Keratinocyte (primary cell): Measurements from ENCODE around the gene PSMD14. TPM values are rescaled to one million over a fixed set of nuclear protein-coding genes. Genes with fewer than 3 reads are reported as not detected.
"Not testable (repeated sequence)": the region's sequence is repeated elsewhere in the genome, so short reads cannot be mapped to it uniquely, and the experiment has no call there.

ENCODE experiments used
- DNase-seq: peaks from one replicate; pipeline ENCODE4 v3.0.0-alpha.2; 2011; ENCODE audit warnings: low read depth, missing footprints, low spot score
- FAIRE-seq: peaks from 2 replicates; lab custom pipeline; 2011; peaks lifted over from hg19 to GRCh38; lab: Jason Lieb, UNC
- H2AFZ ChIP-seq: 2 replicates; pipeline ENCODE4 v1.6.0; 2012; ENCODE audit warnings: low read length, control low read depth, inconsistent platforms; ENCODE audit not compliant: control insufficient read depth
- H3K27ac ChIP-seq: 2 replicates; pipeline ENCODE4 v1.5.1; 2011; ENCODE audit warnings: low read length; ENCODE audit not compliant: control insufficient read depth, insufficient read depth
- H3K27me3 ChIP-seq: 3 replicates; pipeline ENCODE4 v1.6.0; 2011; ENCODE audit warnings: low read length; ENCODE audit not compliant: control insufficient read depth, insufficient read depth; ENCODE audit errors: extremely low read depth
- H3K36me3 ChIP-seq, 2 experiments: 2 replicates in 1 of 2; 3 replicates in 1 of 2; pipeline ENCODE4 v1.5.1; 2011; ENCODE audit warnings: low read length in 2 of 2, mild to moderate bottlenecking in 1 of 2; ENCODE audit not compliant: control insufficient read depth in 2 of 2, insufficient read depth in 2 of 2; ENCODE audit errors: extremely low read depth in 1 of 2
- H3K4me1 ChIP-seq: 3 replicates; pipeline ENCODE4 v1.5.1; 2011; ENCODE audit warnings: low read length; ENCODE audit not compliant: control insufficient read depth, insufficient read depth; ENCODE audit errors: extremely low read depth
- H3K4me2 ChIP-seq: 3 replicates; pipeline ENCODE4 v1.6.0; 2011; ENCODE audit warnings: low read depth, low read length; ENCODE audit not compliant: control insufficient read depth, insufficient read depth; ENCODE audit errors: extremely low read depth
- H3K4me3 ChIP-seq, 3 experiments: fragments of 200-600 bp in 1 of 3; sonication (generic) in 1 of 3; 2 replicates in 2 of 3; 3 replicates in 1 of 3; pipeline ENCODE4 v1.5.1; 2011 to 2016; ENCODE audit warnings: low read length in 3 of 3, mild to moderate bottlenecking in 3 of 3, control low read depth in 2 of 3, inconsistent platforms in 1 of 3, low read depth in 1 of 3, mixed read lengths in 1 of 3, mixed run types in 1 of 3, moderate library complexity in 1 of 3; ENCODE audit not compliant: control insufficient read depth in 2 of 3, insufficient read depth in 2 of 3; ENCODE audit errors: extremely low read depth in 1 of 3
- H3K79me2 ChIP-seq: 2 replicates; pipeline ENCODE4 v1.6.0; 2012; ENCODE audit warnings: low read length; ENCODE audit not compliant: control insufficient read depth, insufficient read depth
- H3K9ac ChIP-seq: 3 replicates; pipeline ENCODE4 v1.6.0; 2011; ENCODE audit warnings: low read length; ENCODE audit not compliant: control insufficient read depth, insufficient read depth; ENCODE audit errors: extremely low read depth
- H3K9me1 ChIP-seq: 3 replicates; pipeline ENCODE4 v1.6.0; 2011; ENCODE audit warnings: low read length; ENCODE audit not compliant: control insufficient read depth, insufficient read depth; ENCODE audit errors: extremely low read depth
- H3K9me3 ChIP-seq: 2 replicates; pipeline ENCODE4 v1.5.1; 2012; ENCODE audit warnings: low read depth, low read length; ENCODE audit not compliant: control insufficient read depth
- H4K20me1 ChIP-seq: 3 replicates; pipeline ENCODE4 v1.6.0; 2011; ENCODE audit warnings: low read length; ENCODE audit not compliant: control insufficient read depth, insufficient read depth; ENCODE audit errors: extremely low read depth
- dilution Hi-C: fragments of 300-500 bp; cut with MboI; formaldehyde crosslinking; loops from one replicate; pipeline ENCODE4 v1.7.0; 2020; ENCODE audit warnings: low sequenced_read_pairs; ENCODE audit not compliant: extremely low pct_ligation_motif_present
- polyA plus RNA-seq, 5 experiments: library from polyadenylated mRNA; depleted of rRNA in 3 of 5; stranded (reverse) in 3 of 5; stranded (forward) in 1 of 5; unstranded in 1 of 5; fragments of >200 nt; gene quantifications; 1 replicate in 1 of 5; 2 replicates in 3 of 5; 3 replicates in 1 of 5; pipeline versions ENCODE4 v1.2.1 to v1.2.3, GENCODE V29; 2011 to 2012; ENCODE audit warnings: missing spikeins in 2 of 5, low read depth in 1 of 5, low replicate concordance in 1 of 5

Gene PSMD14
- polyA plus RNA-seq, 1 donor (not counting 4 experiments of a cell fraction or from before 2014, with no cell fraction given) = 136 TPM

DNA sequence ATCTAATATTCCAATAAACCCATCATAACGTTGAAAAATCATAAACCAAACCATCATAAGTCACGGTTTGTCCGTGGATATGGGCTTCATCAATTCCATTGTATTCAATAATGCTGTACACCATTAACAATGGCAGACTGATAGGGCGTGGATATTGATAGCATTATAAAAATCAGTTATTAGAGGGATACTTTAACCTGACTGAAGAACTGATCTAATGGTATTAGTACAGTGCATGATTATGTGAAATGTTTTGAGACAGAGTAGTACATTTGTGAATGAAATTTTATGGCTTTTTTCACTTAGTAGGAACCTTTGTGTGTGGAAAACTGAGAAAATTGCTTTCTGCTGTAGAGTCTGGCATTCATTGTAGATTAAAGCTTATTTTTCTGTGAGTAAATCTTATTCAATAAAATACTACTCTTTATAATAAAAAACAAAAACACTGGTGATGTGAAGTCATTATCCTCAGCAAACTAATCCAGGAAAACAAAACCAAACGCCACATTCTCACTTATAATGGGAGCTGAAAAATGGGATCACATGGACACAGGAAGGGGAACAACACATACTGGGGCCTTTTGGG, 28.9 kb upstream of the PSMD14 start:
- H3K36me3 ChIP-seq, H3K4me2 ChIP-seq, H3K79me2 ChIP-seq, H3K9me3 ChIP-seq, H3K4me3 ChIP-seq, H4K20me1 ChIP-seq, H3K27ac ChIP-seq, H3K9ac ChIP-seq, FAIRE-seq, dilution Hi-C loops, H3K27me3 ChIP-seq, H2AFZ ChIP-seq, H3K4me1 ChIP-seq, H3K9me1 ChIP-seq, DNase-seq: not testable (repeated sequence)

DNA sequence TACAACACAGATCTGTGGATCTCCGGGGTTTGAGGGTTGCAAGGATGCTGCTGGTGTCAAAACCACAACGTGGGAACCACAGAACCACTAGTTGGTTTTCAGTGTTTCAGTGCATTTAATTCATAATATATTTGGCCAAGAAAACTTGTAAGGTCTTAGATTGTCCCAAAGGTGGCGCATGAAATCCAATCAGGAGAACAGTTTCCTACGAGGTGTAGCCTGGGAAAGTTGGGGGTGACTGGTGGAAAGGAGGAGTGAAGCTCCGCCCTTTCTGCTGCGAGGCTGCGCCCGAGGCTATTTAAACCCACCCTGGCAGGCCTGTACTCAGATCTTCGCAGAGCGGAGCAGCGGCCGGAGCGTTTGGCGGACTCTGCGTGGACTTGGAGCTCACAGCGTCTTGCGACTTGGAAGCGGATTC, 27.3 kb upstream of the PSMD14 start:
- H3K79me2 ChIP-seq, H3K27ac ChIP-seq, H3K4me2 ChIP-seq, dilution Hi-C loops, H3K4me1 ChIP-seq, H3K4me3 ChIP-seq, H3K27me3 ChIP-seq, H3K9me1 ChIP-seq, H3K36me3 ChIP-seq, H2AFZ ChIP-seq, H3K9me3 ChIP-seq, FAIRE-seq, H3K9ac ChIP-seq, H4K20me1 ChIP-seq, DNase-seq: not testable (repeated sequence)

DNA sequence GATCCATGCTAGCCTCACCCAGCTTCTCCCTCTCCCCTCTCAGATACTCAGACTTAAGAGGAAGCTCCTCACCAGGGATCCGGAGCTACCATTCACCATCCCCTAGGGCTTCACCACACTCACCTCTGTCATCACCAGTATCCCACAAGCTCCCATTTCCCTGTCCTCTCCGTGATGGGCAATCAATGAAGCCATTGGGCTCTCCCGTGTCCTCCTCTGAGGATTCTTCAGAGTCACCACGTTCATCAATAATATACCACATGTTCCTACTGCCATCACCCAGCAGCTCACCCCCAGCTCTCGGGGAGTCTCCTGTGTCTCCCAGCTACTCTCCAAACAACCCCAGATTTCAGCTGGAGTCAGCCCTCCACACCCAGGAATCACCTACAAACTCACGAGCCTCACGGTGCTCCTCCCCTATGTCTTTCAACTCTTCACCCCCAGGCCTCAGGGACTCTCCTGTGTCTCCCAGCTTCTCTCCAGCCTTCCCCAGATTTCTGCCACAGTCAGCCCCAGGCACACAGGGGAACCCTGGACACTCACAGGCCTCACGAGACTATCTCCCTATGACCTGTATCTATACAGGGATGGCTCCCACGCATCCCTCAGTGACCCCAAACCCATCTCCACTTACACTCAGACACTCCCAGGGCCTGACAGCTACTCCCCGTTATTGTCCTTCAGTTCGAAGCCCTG, 26.5 kb upstream of the PSMD14 start:
- H3K4me2 ChIP-seq, H3K9me1 ChIP-seq, H3K9ac ChIP-seq, H4K20me1 ChIP-seq, H3K79me2 ChIP-seq, H3K9me3 ChIP-seq, H2AFZ ChIP-seq, dilution Hi-C loops, DNase-seq, H3K4me3 ChIP-seq, H3K27me3 ChIP-seq, FAIRE-seq, H3K36me3 ChIP-seq, H3K4me1 ChIP-seq, H3K27ac ChIP-seq: not testable (repeated sequence)

DNA sequence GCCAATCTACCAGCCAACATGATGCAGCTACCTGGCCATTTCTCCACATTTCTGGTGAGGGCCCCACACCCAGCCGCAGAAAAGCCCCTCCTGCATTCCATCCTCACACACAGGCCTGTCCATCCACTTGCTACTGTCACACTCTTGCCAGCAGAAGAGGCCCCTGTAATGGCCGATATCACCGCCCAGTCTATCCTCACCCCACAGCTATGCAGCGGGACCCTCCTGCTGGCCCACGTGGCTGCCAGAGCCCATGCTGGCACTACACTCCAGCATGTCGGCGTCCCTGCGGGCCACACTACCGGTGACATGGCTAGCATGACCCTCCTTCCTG, 25.9 kb upstream of the PSMD14 start:
- not testable (repeated sequence) for H3K9ac ChIP-seq

More for the DNA sequence above, 25.9 kb upstream of the PSMD14 start:
- dilution Hi-C loops, H3K27ac ChIP-seq, H3K9me3 ChIP-seq, H3K4me2 ChIP-seq, H3K4me1 ChIP-seq, H3K36me3 ChIP-seq, DNase-seq, FAIRE-seq, H3K9me1 ChIP-seq, H2AFZ ChIP-seq, H3K27me3 ChIP-seq, H4K20me1 ChIP-seq, H3K4me3 ChIP-seq, H3K79me2 ChIP-seq: not testable (repeated sequence)
